OCI-LY1 (cell line): ENCODE results near the gene GALNT2.

Source experiments
- H2AFZ ChIP-seq: fragments of 200-600 bp; sonication (generic), shearing (Covaris generic); 2 replicates; pipeline ENCODE4 v1.6.0; 2014; ENCODE audit warnings: antibody characterized with exemption, mild to moderate bottlenecking, low read length
- H3F3A ChIP-seq: fragments of 200-600 bp; sonication (generic), shearing (Covaris generic); 2 replicates; pipeline ENCODE4 v1.6.0; 2014; ENCODE audit warnings: mild to moderate bottlenecking, antibody characterized with exemption, low read length, moderate library complexity; ENCODE audit not compliant: insufficient read depth
- H3K27ac ChIP-seq: fragments of 200-600 bp; sonication (generic); 2 replicates; pipeline ENCODE4 v1.5.1; 2014; ENCODE audit warnings: low read length, mixed run types, mild to moderate bottlenecking, low read depth; ENCODE audit not compliant: poor library complexity, severe bottlenecking
- H3K27me3 ChIP-seq: fragments of 200-600 bp; sonication (generic); 2 replicates; pipeline ENCODE4 v1.6.0; 2014; ENCODE audit warnings: antibody characterized with exemption, mild to moderate bottlenecking, low read length, moderate library complexity; ENCODE audit not compliant: insufficient read depth
- H3K36me3 ChIP-seq: fragments of 200-600 bp; sonication (generic); 2 replicates; pipeline ENCODE4 v1.6.1; 2014; ENCODE audit warnings: mild to moderate bottlenecking, antibody characterized with exemption, low read length, moderate library complexity, mixed read lengths; ENCODE audit not compliant: insufficient read depth
- H3K4me1 ChIP-seq: fragments of 200-600 bp; sonication (generic); 2 replicates; pipeline ENCODE4 v1.5.1; 2014; ENCODE audit warnings: mild to moderate bottlenecking, low read length, moderate library complexity; ENCODE audit not compliant: insufficient read depth, severe bottlenecking
- H3K4me2 ChIP-seq: fragments of 200-600 bp; sonication (generic), shearing (Covaris generic); 2 replicates; pipeline ENCODE4 v1.6.1; 2014; ENCODE audit warnings: low read length
- H3K4me3 ChIP-seq: fragments of 200-600 bp; sonication (generic); 2 replicates; pipeline ENCODE4 v1.5.1; 2014; ENCODE audit warnings: low read length, low read depth, mild to moderate bottlenecking, mixed read lengths; ENCODE audit not compliant: poor library complexity, severe bottlenecking
- H3K79me2 ChIP-seq: fragments of 200-600 bp; shearing (Covaris generic); 2 replicates; pipeline ENCODE4 v1.6.1; 2016; ENCODE audit warnings: mixed run types, low read length, mixed read lengths; ENCODE audit not compliant: insufficient read depth
- H3K9ac ChIP-seq: fragments of 200-600 bp; sonication (generic), shearing (Covaris generic); 2 replicates; pipeline ENCODE4 v1.6.1; 2014; ENCODE audit warnings: mild to moderate bottlenecking, low read length, mixed read lengths
- H3K9me2 ChIP-seq: fragments of 200-600 bp; sonication (generic), shearing (Covaris generic); 2 replicates; pipeline ENCODE4 v1.6.1; 2014; ENCODE audit warnings: low read depth, mild to moderate bottlenecking, low read length, mixed read lengths
- H3K9me3 ChIP-seq: fragments of 200-600 bp; shearing (Covaris generic); 2 replicates; pipeline ENCODE4 v1.6.1; 2014; ENCODE audit warnings: low read length, mixed read lengths
- H4K20me1 ChIP-seq: fragments of 200-600 bp; sonication (generic), shearing (Covaris generic); 2 replicates; pipeline ENCODE4 v1.6.0; 2016; ENCODE audit warnings: mild to moderate bottlenecking, low read length; ENCODE audit not compliant: insufficient read depth
- EZH2 ChIP-seq: fragments of 200-600 bp; sonication (generic), shearing (Covaris generic); IDR thresholded peaks from 2 replicates; pipeline ENCODE4 v1.8.0; 2017; ENCODE audit warnings: borderline replicate concordance, mixed run types, mild to moderate bottlenecking, antibody characterized with exemption, low read length, moderate library complexity, mixed read lengths
- TF ChIP-seq, protein P1 (sequence below): fragments of 200-600 bp; sonication (generic), shearing (Covaris generic); IDR thresholded peaks from 2 replicates; pipeline ENCODE4 v1.5.1; 2017; ENCODE audit warnings: mild to moderate bottlenecking, antibody characterized with exemption, low read length, moderate library complexity, mixed read lengths

Gene GALNT2

DNA sequence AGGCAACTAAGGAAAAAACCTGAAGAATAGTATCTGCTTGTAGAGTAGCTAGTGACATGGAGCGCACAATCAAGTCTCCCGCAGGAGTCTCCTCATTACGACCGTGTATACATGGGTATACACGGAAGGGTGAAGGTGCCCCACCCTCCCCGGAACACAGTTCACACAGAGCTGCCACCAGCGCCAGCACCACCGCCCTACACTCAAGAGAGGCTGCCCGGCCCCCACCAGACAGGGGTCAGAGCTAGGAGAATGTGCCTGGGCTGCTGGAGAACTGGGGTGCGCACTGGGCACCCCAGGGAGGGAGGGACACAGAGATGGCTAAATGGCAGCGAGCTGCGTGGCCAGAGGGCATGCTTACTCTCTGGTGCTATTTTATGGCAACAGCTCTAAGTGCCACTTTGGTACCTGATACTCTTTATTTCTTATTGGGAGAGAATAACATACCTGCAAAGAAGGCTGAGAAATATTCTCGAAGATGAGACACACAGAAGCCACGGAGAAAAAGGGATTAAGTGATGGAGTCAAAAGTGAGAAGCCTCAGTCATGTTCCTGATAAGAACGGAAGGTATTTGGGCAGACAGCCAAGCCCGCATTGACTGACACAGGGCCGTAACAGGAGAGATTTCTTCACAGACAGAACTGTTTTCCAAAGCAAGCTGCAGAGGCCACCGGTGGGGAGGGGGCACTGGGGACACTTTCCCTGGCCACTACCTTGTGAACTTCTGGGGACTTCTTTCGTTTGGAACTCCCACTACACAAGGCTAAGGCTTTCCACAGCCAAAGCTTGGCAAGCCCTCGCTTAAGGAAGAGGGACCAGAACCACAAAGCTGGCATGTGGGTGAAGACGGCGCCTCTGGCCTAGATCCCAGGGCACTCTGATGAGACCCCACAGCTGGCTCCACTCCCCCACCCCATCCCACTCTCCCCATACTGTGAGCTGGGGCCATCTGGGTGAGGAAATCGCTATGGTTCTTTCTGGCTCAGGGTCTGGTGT is 251.1 kb downstream of the GALNT2 start:
- no peak for TF ChIP-seq EZH2
- TF ChIP-seq, protein P1, sequence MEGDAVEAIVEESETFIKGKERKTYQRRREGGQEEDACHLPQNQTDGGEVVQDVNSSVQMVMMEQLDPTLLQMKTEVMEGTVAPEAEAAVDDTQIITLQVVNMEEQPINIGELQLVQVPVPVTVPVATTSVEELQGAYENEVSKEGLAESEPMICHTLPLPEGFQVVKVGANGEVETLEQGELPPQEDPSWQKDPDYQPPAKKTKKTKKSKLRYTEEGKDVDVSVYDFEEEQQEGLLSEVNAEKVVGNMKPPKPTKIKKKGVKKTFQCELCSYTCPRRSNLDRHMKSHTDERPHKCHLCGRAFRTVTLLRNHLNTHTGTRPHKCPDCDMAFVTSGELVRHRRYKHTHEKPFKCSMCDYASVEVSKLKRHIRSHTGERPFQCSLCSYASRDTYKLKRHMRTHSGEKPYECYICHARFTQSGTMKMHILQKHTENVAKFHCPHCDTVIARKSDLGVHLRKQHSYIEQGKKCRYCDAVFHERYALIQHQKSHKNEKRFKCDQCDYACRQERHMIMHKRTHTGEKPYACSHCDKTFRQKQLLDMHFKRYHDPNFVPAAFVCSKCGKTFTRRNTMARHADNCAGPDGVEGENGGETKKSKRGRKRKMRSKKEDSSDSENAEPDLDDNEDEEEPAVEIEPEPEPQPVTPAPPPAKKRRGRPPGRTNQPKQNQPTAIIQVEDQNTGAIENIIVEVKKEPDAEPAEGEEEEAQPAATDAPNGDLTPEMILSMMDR: no peak
- H3K9me2 ChIP-seq: no peaks in the 10 kb centered on the region
- no peak overlapping the region for H3K4me3 ChIP-seq
- no peak overlapping the region for H3K4me2 ChIP-seq
- no peak overlapping the region for H3K9ac ChIP-seq
- H3F3A ChIP-seq: no peaks in the 10 kb centered on the region
- no peaks in the 10 kb centered on the region for H3K79me2 ChIP-seq
- H3K27ac ChIP-seq: no peak overlapping the region
- no peaks in the 10 kb centered on the region for H4K20me1 ChIP-seq
- H3K9me3 ChIP-seq: no peaks in the 10 kb centered on the region
- no peaks in the 10 kb centered on the region for H3K36me3 ChIP-seq
- H3K27me3 ChIP-seq: no peaks in the 10 kb centered on the region
- no peak overlapping the region for H2AFZ ChIP-seq
- H3K4me1 ChIP-seq: no peaks in the 10 kb centered on the region

DNA sequence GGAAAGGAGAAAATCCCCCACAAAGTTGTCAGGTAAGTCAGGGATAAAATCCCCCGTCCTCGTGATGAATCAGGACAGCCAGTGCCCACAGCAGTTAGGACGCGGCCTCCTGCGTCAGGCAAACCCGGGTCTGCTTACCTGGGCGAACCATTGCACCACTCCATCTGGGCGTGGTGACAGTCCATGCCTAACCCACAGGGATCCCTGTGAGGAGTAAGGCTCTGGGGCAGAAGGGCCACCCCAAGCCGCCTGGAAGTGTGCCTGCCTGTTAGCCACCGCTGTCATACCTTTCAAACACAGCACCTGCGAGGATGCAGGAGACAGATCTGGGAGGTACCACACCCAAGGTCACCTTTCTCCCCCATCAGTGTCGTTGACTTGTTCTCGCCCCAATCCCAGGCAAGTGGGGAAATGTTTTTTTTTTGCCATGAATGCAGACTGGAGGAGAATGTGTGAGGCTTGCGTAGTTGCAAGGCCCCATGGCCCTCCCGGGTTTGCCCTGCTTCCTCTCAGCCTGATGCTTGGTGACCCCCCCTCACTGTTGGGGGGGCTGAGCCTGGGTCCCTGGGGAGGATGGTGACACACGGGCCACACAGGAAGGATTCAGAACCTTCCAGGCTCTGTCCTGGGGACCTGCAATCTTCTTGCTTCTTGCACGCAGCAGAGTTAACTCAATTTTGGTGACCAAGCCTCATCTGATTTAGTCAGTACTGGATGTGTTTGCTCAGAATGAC is 252.1 kb downstream of the GALNT2 start:
- no peak overlapping the region for H2AFZ ChIP-seq
- no peaks in the 10 kb centered on the region for H3K9me3 ChIP-seq
- H3K27me3 ChIP-seq: 0 out of 2 replicates have a peak, but pooled peaks cover 1% of the 10 kb centered on the region
- H3K9ac ChIP-seq: no peak overlapping the region
- no peaks in the 10 kb centered on the region for H3K36me3 ChIP-seq
- no peaks in the 10 kb centered on the region for H3K4me1 ChIP-seq
- no peaks in the 10 kb centered on the region for H4K20me1 ChIP-seq
- H3F3A ChIP-seq: no peaks in the 10 kb centered on the region
- TF ChIP-seq, protein P1: no peak
- no peak for TF ChIP-seq EZH2
- H3K9me2 ChIP-seq: no peaks in the 10 kb centered on the region
- H3K27ac ChIP-seq: no peak overlapping the region
- H3K4me2 ChIP-seq: no peak overlapping the region
- no peak overlapping the region for H3K4me3 ChIP-seq
- no peaks in the 10 kb centered on the region for H3K79me2 ChIP-seq

DNA sequence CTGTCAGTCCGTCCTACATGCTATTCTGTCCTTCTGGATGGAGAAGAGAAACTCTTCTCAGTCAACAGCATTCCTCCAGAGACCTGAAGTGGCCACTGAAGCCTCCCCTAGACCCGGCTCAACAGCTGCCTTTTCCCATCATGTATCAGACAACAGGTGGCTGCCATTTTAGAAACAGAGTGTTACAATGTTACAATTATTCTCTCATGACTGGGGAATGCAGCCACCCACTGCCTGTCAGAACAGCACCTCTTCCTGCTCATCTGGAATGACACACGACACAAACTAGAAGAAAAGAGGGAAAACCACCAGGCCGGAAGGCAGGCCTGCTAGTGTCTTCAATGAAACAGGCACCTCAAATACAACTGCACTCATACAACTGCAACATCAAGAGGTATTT is 253.8 kb downstream of the GALNT2 start:
- Histone ChIP-seq H3K79me2 (no peaks in the 10 kb centered on the region), H2AFZ (no peak overlapping the region), H3K4me3 (no peak overlapping the region), H3K9me3 (no peaks in the 10 kb centered on the region), H3K4me2 (no peak overlapping the region), H3K27me3 (0 out of 2 replicates have a peak, but pooled peaks cover 5% of the 10 kb centered on the region), H3K36me3 (no peaks in the 10 kb centered on the region), H3F3A (no peaks in the 10 kb centered on the region), H3K9me2 (no peaks in the 10 kb centered on the region), H3K9ac (no peak overlapping the region), H3K27ac (no peak overlapping the region), H3K4me1 (no peaks in the 10 kb centered on the region), H4K20me1 (no peaks in the 10 kb centered on the region)
- no peak for TF ChIP-seq EZH2
- TF ChIP-seq, protein P1: no peak
